GM12878 (cell line): Measurements from ENCODE around the gene KCTD16. TPM values are rescaled to one million over a fixed set of nuclear protein-coding genes. Genes with fewer than 3 reads are reported as not detected.

Experiments
- ATF3 ChIP-seq: IDR thresholded peaks from 2 replicates; pipeline ENCODE4 v1.6.1; 2011; ENCODE audit warnings: low read depth, mild to moderate bottlenecking, low read length, moderate library complexity, borderline replicate concordance; ENCODE audit errors: extremely low read depth
- FOXM1 ChIP-seq: IDR thresholded peaks from 2 replicates; pipeline ENCODE4 v1.6.1; 2012; ENCODE audit warnings: low read depth, mild to moderate bottlenecking, inconsistent platforms, low read length, moderate library complexity
- HCFC1 ChIP-seq: fragments of 150-350 bp; IDR thresholded peaks from 2 replicates; pipeline ENCODE4 v1.6.1; 2014; ENCODE audit warnings: low read length
- MTA2 ChIP-seq: fragments of 450-650 bp; IDR thresholded peaks from 2 replicates; pipeline ENCODE4 v1.6.1; 2016; ENCODE audit warnings: low read depth, mild to moderate bottlenecking, moderate library complexity
- MYC ChIP-seq: IDR thresholded peaks from 2 replicates; pipeline ENCODE4 v1.6.1; 2011; ENCODE audit warnings: mild to moderate bottlenecking, low read length, moderate library complexity, inconsistent platforms; ENCODE audit not compliant: insufficient read depth, insufficient replicate concordance, insufficient read length, severe bottlenecking
- NR2F1 ChIP-seq: fragments of 450-650 bp; conservative IDR thresholded peaks from 2 replicates; pipeline ENCODE4 v1.6.1; 2017; ENCODE audit warnings: mild to moderate bottlenecking
- PML ChIP-seq: IDR thresholded peaks from 2 replicates; pipeline ENCODE4 v1.6.1; 2012; ENCODE audit warnings: low read length, inconsistent platforms
- RFX5 ChIP-seq: IDR thresholded peaks from 2 replicates; pipeline ENCODE4 v1.6.1; 2011; ENCODE audit warnings: low read depth, low read length, improper control_type of control experiment
- RUNX3 ChIP-seq: IDR thresholded peaks from 2 replicates; pipeline ENCODE4 v1.6.1; 2012; ENCODE audit warnings: low read length, inconsistent platforms
- ZNF592 ChIP-seq: fragments of 450-650 bp; IDR thresholded peaks from 2 replicates; pipeline ENCODE4 v1.6.1; 2017; ENCODE audit warnings: mild to moderate bottlenecking, moderate library complexity
- polyA plus RNA-seq, 11 experiments: library from polyadenylated mRNA; depleted of rRNA in 4 of 11; unstranded in 6 of 11; stranded (reverse) in 5 of 11; fragments of >200 nt; fragmentation: Nextera tagmentation in 4 of 11; fragmentation: Illumina TruSeq in 1 of 11; extraction: Ambion mirVana in 4 of 11; extraction: Trizol in 1 of 11; gene quantifications; 1 replicate in 1 of 11; 2 replicates in 10 of 11; pipeline versions ENCODE4 v1.2.1 to v1.2.3, GENCODE V29; 2011 to 2016; ENCODE audit warnings: inconsistent platforms in 2 of 11, missing spikeins in 2 of 11, low read depth in 1 of 11
- total RNA-seq, 4 experiments: library from RNA; depleted of rRNA in 3 of 4; stranded (reverse); fragments of >200 nt in 3 of 4; fragmentation: Illumina TruSeq in 1 of 4; extraction: Trizol in 1 of 4; gene quantifications; 2 replicates each; pipeline versions ENCODE4 v1.2.1 to v1.2.3, GENCODE V29; 2013 to 2021

Gene KCTD16
- total and polyA plus RNA-seq, 10 of the 15 experiments (the other 5 are each of a cell fraction or from before 2014, with no cell fraction given) = 0.03 to 0.10 (median 0.06) TPM; not detected in 3

- TF ChIP-seq ZNF592 (no peak), RUNX3 (no peak), MTA2 (no peak), FOXM1 (no peak), NR2F1 (no peak), MYC (no peak), PML (no peak), RFX5 (no peak), ATF3 (no peak), HCFC1 (no peak)
- TF ChIP-seq, all 136 proteins: peak for 3
These were observed 33.3 kb downstream of the KCTD16 start (continued) for GRCh38 chr5:144203750-144204596.
